GM12865 (cell line): ENCODE data around the gene LAT.

Source experiments
- DNase-seq: peaks from one replicate; pipeline ENCODE4 v3.0.0; 2010; ENCODE audit warnings: low read depth
- H3K4me3 ChIP-seq: 2 replicates; pipeline ENCODE4 v1.5.1; 2011; ENCODE audit warnings: mild to moderate bottlenecking, low read depth, low read length, control low read depth
- CTCF ChIP-seq: IDR thresholded peaks from 2 replicates; pipeline ENCODE4 v1.5.1; 2011; ENCODE audit warnings: low read length, control low read depth, low read depth, inconsistent platforms; ENCODE audit not compliant: insufficient read depth; ENCODE audit errors: missing control alignments

LAT gene

GRCh38 chr16:28984091-28984490 lies 761 bp upstream of the LAT start:
- H3K4me3 ChIP-seq, result no peak overlapping the region
- DNase-seq, result no peak

GRCh38 chr16:28985211-28986041 lies 574 bp downstream of the LAT start:
- H3K4me3 ChIP-seq, result peak overlapping the region; percentile 26
- DNase-seq, result no peak
- TF ChIP-seq CTCF, result no peak

More at GRCh38 chr16:28984091-28984490, 761 bp upstream of the LAT start:
- no peak for TF ChIP-seq CTCF

- DNase-seq, result no peak
- H3K4me3 ChIP-seq, result no peak overlapping the region
- TF ChIP-seq CTCF, result no peak
Measured at GRCh38 chr16:28986046-28986445, 1.2 kb downstream of the LAT start.

GRCh38 chr16:28986492-28986891 lies 1.6 kb downstream of the LAT start:
- DNase-seq, result no peak
- H3K4me3 ChIP-seq, result no peak overlapping the region

GRCh38 chr16:28987170-28987853 lies 2.5 kb downstream of the LAT start:
- no peak for TF ChIP-seq CTCF
- DNase-seq, result no peak
- H3K4me3 ChIP-seq, result no peak overlapping the region

More at GRCh38 chr16:28986492-28986891, 1.6 kb downstream of the LAT start:
- no peak for TF ChIP-seq CTCF

GRCh38 chr16:28989363-28989762 lies 4.5 kb downstream of the LAT start:
- H3K4me3 ChIP-seq, result no peak overlapping the region
- TF ChIP-seq CTCF, result no peak
- no peak for DNase-seq
